HepG2 (cell line): ENCODE results near the gene TMEM121. TPM values are rescaled to one million over a fixed set of nuclear protein-coding genes. Genes with fewer than 3 reads are reported as not detected.

ENCODE experiments used
- ATAC-seq: fragments of 200-7000 bp; cut with Tn5 transposase; 3 replicates; pipeline ENCODE4 v1.9.1; 2020; ENCODE audit warnings: mild to moderate bottlenecking, moderate library complexity
- BruUV-seq: library from RNA; stranded (reverse); fragments of 400-500 nt; replicated peaks from 2 replicates; lab custom pipeline; 2021; lab: Mats Ljungman, UMichigan
- CTCF ChIA-PET: fragments of 300-600 bp; formaldehyde crosslinking; extraction: SDS; loops from one replicate; lab custom pipeline; 2021; ENCODE audit warnings: low total read pairs, inconsistent platforms, low intra/inter-chr PET ratio; lab: Yijun Ruan, JAX
- POLR2A ChIA-PET: fragments of 350-600 bp; sonication (Branson Sonifier 250); formaldehyde crosslinking; loops from one replicate; lab custom pipeline; 2020; ENCODE audit warnings: antibody characterized with exemption, inconsistent platforms; lab: Yijun Ruan, JAX
- DNase-seq: peaks from one replicate; pipeline ENCODE4 v3.0.0-alpha.2; 2015; ENCODE audit warnings: low spot score
- FAIRE-seq: peaks from 3 replicates; lab custom pipeline; 2011; peaks lifted over from hg19 to GRCh38; lab: Jason Lieb, UNC
- H2AFZ ChIP-seq: one replicate; pipeline ENCODE4 v1.6.1; 2011; ENCODE audit warnings: low read length, inconsistent platforms
- H3K27ac ChIP-seq: fragments of 300-600 bp; 3 replicates; pipeline ENCODE4 v1.8.0; 2011; ENCODE audit warnings: mixed run types, mild to moderate bottlenecking, mixed read lengths, low read length, inconsistent platforms; ENCODE audit not compliant: insufficient read depth; ENCODE audit errors: extremely low read length
- H3K27me3 ChIP-seq, 2 experiments: fragments of 200-600 bp in 1 of 2; 2 replicates in 1 of 2; 3 replicates in 1 of 2; pipeline versions ENCODE4 v1.6.0 to v1.8.0; 2011; ENCODE audit warnings: low read length in 2 of 2, mild to moderate bottlenecking in 2 of 2, moderate library complexity in 2 of 2, inconsistent platforms in 1 of 2; ENCODE audit not compliant: insufficient read depth in 2 of 2, control insufficient read depth in 1 of 2
- H3K36me3 ChIP-seq, 2 experiments: fragments of 200-600 bp in 1 of 2; replicated peaks in 1 of 2; 2 replicates in 1 of 2; 3 replicates in 1 of 2; pipeline versions ENCODE4 v1.5.1 to v1.8.0; 2011; ENCODE audit warnings: low read length in 2 of 2, inconsistent platforms in 1 of 2; ENCODE audit not compliant: insufficient read depth in 2 of 2, control insufficient read depth in 1 of 2
- H3K4me1 ChIP-seq: 2 replicates; pipeline ENCODE4 v1.5.1; 2012; ENCODE audit warnings: low read length, inconsistent platforms; ENCODE audit not compliant: insufficient read depth
- H3K4me2 ChIP-seq: 2 replicates; pipeline ENCODE4 v1.6.0; 2011; ENCODE audit warnings: low read depth, low read length, inconsistent platforms
- H3K4me3 ChIP-seq, 3 experiments: fragments of 200-600 bp in 1 of 3; sonication (generic), shearing (Covaris generic) in 1 of 3; replicated peaks in 1 of 3; 2 replicates each; pipeline ENCODE4 v1.5.1; 2011 to 2016; ENCODE audit warnings: low read length in 3 of 3, inconsistent platforms in 2 of 3, low read depth in 2 of 3, mild to moderate bottlenecking in 2 of 3, control low read depth in 1 of 3, mixed read lengths in 1 of 3; ENCODE audit not compliant: insufficient read depth in 1 of 3
- H3K79me2 ChIP-seq: one replicate; pipeline ENCODE4 v1.6.1; 2011; ENCODE audit warnings: low read length, inconsistent platforms; ENCODE audit not compliant: insufficient read depth
- H3K9ac ChIP-seq: 2 replicates; pipeline ENCODE4 v1.6.0; 2011; ENCODE audit warnings: mild to moderate bottlenecking, low read depth, low read length, inconsistent platforms; ENCODE audit not compliant: insufficient read depth
- H3K9me3 ChIP-seq: 2 replicates; pipeline ENCODE4 v1.5.1; 2012; ENCODE audit warnings: mild to moderate bottlenecking, low read length
- H4K20me1 ChIP-seq: 2 replicates; pipeline ENCODE4 v1.6.0; 2011; ENCODE audit warnings: inconsistent platforms, mild to moderate bottlenecking, low read length, moderate library complexity; ENCODE audit not compliant: insufficient read depth
- ARNT ChIP-seq: fragments of 450-650 bp; IDR thresholded peaks from 2 replicates; pipeline ENCODE4 v1.6.1; 2017
- ERF ChIP-seq: IDR thresholded peaks from 2 replicates; pipeline ENCODE4 v1.6.1; 2018; ENCODE audit warnings: missing biosample characterization, missing genetic modification reagents
- HOXA3 ChIP-seq: sonication (generic); formaldehyde crosslinking; IDR thresholded peaks from 2 replicates; pipeline ENCODE4 v1.5.0; 2020; ENCODE audit warnings: missing genetic modification reagents
- PHF21A ChIP-seq: sonication (generic); formaldehyde crosslinking; IDR thresholded peaks from 2 replicates; pipeline ENCODE4 v1.5.0; 2020; ENCODE audit warnings: mild to moderate bottlenecking, missing genetic modification reagents
- RBM39 ChIP-seq: fragments of 200-400 bp; formaldehyde crosslinking; IDR thresholded peaks from one replicate; pipeline ENCODE4 v1.6.1; 2018; ENCODE audit warnings: antibody characterized with exemption, mild to moderate bottlenecking, low read depth, low read length; ENCODE audit not compliant: poor library complexity, severe bottlenecking
- SP4 ChIP-seq: sonication (generic); formaldehyde crosslinking; IDR thresholded peaks from 2 replicates; pipeline ENCODE4 v1.8.1; 2023; ENCODE audit warnings: mild to moderate bottlenecking, missing genetic modification reagents
- STAG1 ChIP-seq: sonication (generic); formaldehyde crosslinking; IDR thresholded peaks from 2 replicates; pipeline ENCODE4 v1.4.0; 2020; ENCODE audit warnings: missing genetic modification reagents
- ZZZ3 ChIP-seq: sonication (generic); formaldehyde crosslinking; IDR thresholded peaks from 2 replicates; pipeline ENCODE4 v1.4.0; 2020; ENCODE audit warnings: missing genetic modification reagents, mild to moderate bottlenecking, borderline replicate concordance
- WGBS: methylation state at CpG from one replicate; pipeline ENCODE4 v1.1.6; 2017; ENCODE audit warnings: low lambda C conversion rate; 5-methylcytosine and 5-hydroxymethylcytosine counted together
- in situ Hi-C: cut with HindIII; loops from 2 replicates; pipeline ENCODE4 v1.10.0; 2017; ENCODE audit warnings: low pct_unique_long_range_greater_than_20kb; ENCODE audit not compliant: extremely low pct_ligation_motif_present
- intact Hi-C: fragments of 100-400 bp; cut with micrococcal nuclease; formaldehyde crosslinking; loops from one replicate; pipeline ENCODE4 v1.10.0; 2022; ENCODE audit not compliant: unreplicated experiment
- polyA plus RNA-seq, 8 experiments: library from polyadenylated mRNA; depleted of rRNA in 3 of 8; stranded (reverse) in 7 of 8; unstranded in 1 of 8; fragments of >200 nt; fragmentation: Illumina TruSeq in 4 of 8; extraction: Trizol in 4 of 8; gene quantifications; 2 replicates each; pipeline versions ENCODE4 v1.2.1 to v1.2.3, GENCODE V29; 2011 to 2016; ENCODE audit warnings: low read depth in 4 of 8, missing spikeins in 1 of 8, mixed read lengths in 1 of 8; ENCODE audit not compliant: insufficient read depth in 1 of 8
- total RNA-seq, 5 experiments: library from RNA; depleted of rRNA; stranded (reverse); fragments of >200 nt; fragmentation: Illumina TruSeq; extraction: Trizol; gene quantifications; 2 replicates each; pipeline ENCODE4 v1.2.3, GENCODE V29; 2016; ENCODE audit warnings: low read depth in 1 of 5
- TF ChIP-seq, protein P1 (sequence below), 2 experiments: sonication (generic) in 1 of 2; formaldehyde crosslinking in 1 of 2; IDR thresholded peaks; 2 replicates each; pipeline versions ENCODE4 v1.4.0 to v1.6.1; 2016 to 2020; ENCODE audit warnings: borderline replicate concordance in 1 of 2, low read depth in 1 of 2, mild to moderate bottlenecking in 1 of 2, missing genetic modification reagents in 1 of 2
- TF ChIP-seq, protein P2 (sequence below): sonication (generic); formaldehyde crosslinking; conservative IDR thresholded peaks from 2 replicates; pipeline ENCODE4 v1.8.0; 2022; ENCODE audit warnings: low read depth, missing genetic modification reagents
- TF ChIP-seq, protein P3 (sequence below), 2 experiments: sonication (generic) in 1 of 2; formaldehyde crosslinking in 1 of 2; IDR thresholded peaks; 2 replicates each; pipeline versions ENCODE4 v1.4.0 to v1.6.1; 2018 to 2020; ENCODE audit warnings: missing genetic modification reagents in 2 of 2, borderline replicate concordance in 1 of 2, low read depth in 1 of 2, mild to moderate bottlenecking in 1 of 2, missing biosample characterization in 1 of 2
- TF ChIP-seq, protein P4 (sequence below): sonication (generic); formaldehyde crosslinking; IDR thresholded peaks from 2 replicates; pipeline ENCODE4 v1.4.0; 2020; ENCODE audit warnings: missing genetic modification reagents, mild to moderate bottlenecking, borderline replicate concordance

TMEM121 gene
- total and polyA plus RNA-seq, 2 of the 13 experiments (the other 11 are each of a cell fraction or from before 2014, with no cell fraction given): 6.6 to 19.0 TPM

DNA sequence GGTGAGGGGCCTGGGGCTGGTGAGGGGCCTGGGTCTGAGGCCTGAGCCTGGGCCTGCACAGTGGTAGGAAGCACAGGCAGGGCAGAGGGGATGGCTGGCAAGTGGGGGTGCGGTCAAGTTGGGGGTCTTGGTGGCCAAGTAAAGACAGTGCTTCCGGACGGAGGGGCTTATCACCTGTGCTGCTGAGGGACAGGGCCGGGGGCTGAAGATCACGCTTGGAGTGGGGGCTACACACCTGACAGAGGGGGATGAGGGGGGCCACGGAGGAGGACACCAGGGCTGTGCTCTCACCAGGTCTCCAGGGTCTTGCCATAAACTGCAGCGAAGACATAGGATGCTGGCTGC, 23.1 kb upstream of the TMEM121 start:
- ChIA-PET POLR2A (no interaction called here), CTCF (no interaction called here)
- Histone ChIP-seq H3K27me3 (peaks cover 0 to 26% of the 10 kb centered on the region in 2 experiments; a peak in 4 of 5 replicates), H3K36me3 (no peaks in the 10 kb centered on the region), H3K4me2 (no peak overlapping the region), H3K9ac (no peak overlapping the region), H3K4me1 (peaks cover 72% of the 10 kb centered on the region), H2AFZ (no peak overlapping the region), H3K9me3 (no peaks in the 10 kb centered on the region), H3K27ac (no peak overlapping the region), H4K20me1 (no peaks in the 10 kb centered on the region), H3K4me3 (no peak overlapping the region; a peak in 1 of 6 replicates), H3K79me2 (no peaks in the 10 kb centered on the region)
- in situ Hi-C loops (no loop called here), intact Hi-C loops (no loop called here)
- ATAC-seq (no peak), FAIRE-seq (no peak), DNase-seq (no peak)
- 77% methylated on average over 4 of the region's 7 CpGs for WGBS
- BruUV-seq: no TSS peak
- TF ChIP-seq ERF (CRISPR knock-in tag): no peak
- no peak for TF ChIP-seq HOXA3 (CRISPR knock-in tag)
- TF ChIP-seq, protein P1, sequence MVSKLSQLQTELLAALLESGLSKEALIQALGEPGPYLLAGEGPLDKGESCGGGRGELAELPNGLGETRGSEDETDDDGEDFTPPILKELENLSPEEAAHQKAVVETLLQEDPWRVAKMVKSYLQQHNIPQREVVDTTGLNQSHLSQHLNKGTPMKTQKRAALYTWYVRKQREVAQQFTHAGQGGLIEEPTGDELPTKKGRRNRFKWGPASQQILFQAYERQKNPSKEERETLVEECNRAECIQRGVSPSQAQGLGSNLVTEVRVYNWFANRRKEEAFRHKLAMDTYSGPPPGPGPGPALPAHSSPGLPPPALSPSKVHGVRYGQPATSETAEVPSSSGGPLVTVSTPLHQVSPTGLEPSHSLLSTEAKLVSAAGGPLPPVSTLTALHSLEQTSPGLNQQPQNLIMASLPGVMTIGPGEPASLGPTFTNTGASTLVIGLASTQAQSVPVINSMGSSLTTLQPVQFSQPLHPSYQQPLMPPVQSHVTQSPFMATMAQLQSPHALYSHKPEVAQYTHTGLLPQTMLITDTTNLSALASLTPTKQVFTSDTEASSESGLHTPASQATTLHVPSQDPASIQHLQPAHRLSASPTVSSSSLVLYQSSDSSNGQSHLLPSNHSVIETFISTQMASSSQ (IDR thresholded peaks at IDR 0.05; ENCODE audit: low read depth): no peak
- TF ChIP-seq, protein P1 (CRISPR knock-in tag; IDR thresholded peaks at IDR 0.05; ENCODE audit: borderline replicate concordance): no peak
- TF ChIP-seq ZZZ3 (CRISPR knock-in tag): no peak
- TF ChIP-seq PHF21A (CRISPR knock-in tag): no peak
- TF ChIP-seq, protein P2, sequence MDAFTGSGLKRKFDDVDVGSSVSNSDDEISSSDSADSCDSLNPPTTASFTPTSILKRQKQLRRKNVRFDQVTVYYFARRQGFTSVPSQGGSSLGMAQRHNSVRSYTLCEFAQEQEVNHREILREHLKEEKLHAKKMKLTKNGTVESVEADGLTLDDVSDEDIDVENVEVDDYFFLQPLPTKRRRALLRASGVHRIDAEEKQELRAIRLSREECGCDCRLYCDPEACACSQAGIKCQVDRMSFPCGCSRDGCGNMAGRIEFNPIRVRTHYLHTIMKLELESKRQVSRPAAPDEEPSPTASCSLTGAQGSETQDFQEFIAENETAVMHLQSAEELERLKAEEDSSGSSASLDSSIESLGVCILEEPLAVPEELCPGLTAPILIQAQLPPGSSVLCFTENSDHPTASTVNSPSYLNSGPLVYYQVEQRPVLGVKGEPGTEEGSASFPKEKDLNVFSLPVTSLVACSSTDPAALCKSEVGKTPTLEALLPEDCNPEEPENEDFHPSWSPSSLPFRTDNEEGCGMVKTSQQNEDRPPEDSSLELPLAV (CRISPR knock-in tag): no peak
- no peak for TF ChIP-seq ARNT
- TF ChIP-seq, protein P3, sequence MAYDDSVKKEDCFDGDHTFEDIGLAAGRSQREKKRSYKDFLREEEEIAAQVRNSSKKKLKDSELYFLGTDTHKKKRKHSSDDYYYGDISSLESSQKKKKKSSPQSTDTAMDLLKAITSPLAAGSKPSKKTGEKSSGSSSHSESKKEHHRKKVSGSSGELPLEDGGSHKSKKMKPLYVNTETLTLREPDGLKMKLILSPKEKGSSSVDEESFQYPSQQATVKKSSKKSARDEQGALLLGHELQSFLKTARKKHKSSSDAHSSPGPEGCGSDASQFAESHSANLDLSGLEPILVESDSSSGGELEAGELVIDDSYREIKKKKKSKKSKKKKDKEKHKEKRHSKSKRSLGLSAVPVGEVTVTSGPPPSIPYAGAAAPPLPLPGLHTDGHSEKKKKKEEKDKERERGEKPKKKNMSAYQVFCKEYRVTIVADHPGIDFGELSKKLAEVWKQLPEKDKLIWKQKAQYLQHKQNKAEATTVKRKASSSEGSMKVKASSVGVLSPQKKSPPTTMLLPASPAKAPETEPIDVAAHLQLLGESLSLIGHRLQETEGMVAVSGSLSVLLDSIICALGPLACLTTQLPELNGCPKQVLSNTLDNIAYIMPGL (CRISPR knock-in tag; IDR thresholded peaks at IDR 0.05; ENCODE audit: borderline replicate concordance in 1 of 2, low read depth in 1 of 2): no peak
- TF ChIP-seq, protein P4, sequence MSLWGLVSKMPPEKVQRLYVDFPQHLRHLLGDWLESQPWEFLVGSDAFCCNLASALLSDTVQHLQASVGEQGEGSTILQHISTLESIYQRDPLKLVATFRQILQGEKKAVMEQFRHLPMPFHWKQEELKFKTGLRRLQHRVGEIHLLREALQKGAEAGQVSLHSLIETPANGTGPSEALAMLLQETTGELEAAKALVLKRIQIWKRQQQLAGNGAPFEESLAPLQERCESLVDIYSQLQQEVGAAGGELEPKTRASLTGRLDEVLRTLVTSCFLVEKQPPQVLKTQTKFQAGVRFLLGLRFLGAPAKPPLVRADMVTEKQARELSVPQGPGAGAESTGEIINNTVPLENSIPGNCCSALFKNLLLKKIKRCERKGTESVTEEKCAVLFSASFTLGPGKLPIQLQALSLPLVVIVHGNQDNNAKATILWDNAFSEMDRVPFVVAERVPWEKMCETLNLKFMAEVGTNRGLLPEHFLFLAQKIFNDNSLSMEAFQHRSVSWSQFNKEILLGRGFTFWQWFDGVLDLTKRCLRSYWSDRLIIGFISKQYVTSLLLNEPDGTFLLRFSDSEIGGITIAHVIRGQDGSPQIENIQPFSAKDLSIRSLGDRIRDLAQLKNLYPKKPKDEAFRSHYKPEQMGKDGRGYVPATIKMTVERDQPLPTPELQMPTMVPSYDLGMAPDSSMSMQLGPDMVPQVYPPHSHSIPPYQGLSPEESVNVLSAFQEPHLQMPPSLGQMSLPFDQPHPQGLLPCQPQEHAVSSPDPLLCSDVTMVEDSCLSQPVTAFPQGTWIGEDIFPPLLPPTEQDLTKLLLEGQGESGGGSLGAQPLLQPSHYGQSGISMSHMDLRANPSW: no peak
- TF ChIP-seq STAG1 (CRISPR knock-in tag): no peak
- no peak for TF ChIP-seq SP4 (CRISPR knock-in tag)
- no peak for TF ChIP-seq RBM39
